Measurements from ENCODE around the gene RASA2. TPM values are rescaled to one million over a fixed set of nuclear protein-coding genes. Genes with fewer than 3 reads are reported as not detected.

Gene RASA2
- total RNA-seq, 1 experiment from 2014 or later: 14.5 TPM

GRCh38 chr3:141469720-141470119 lies 17.1 kb upstream of the RASA2 start:
- H3K27ac ChIP-seq (ENCODE audit: low read length): no peak overlapping the region
- in situ Hi-C loops (cut with HindIII; ENCODE audit: low pct_unique_long_range_greater_than_20kb, low sequenced_read_pairs) (no loop called here), intact Hi-C loops (cut with micrococcal nuclease; ENCODE audit: unreplicated experiment) (loop anchor here (10.0 kb wide), 1 partner anchor 405 kb away; the partner anchor contains the start of gene ATP1B3)
- no peak overlapping the region for H3K4me3 ChIP-seq (ENCODE audit: low read depth in 2 of 2, low read length in 2 of 2)
- no peaks in the 10 kb centered on the region for H3K9me3 ChIP-seq (ENCODE audit: control insufficient read depth, insufficient read depth, low read depth, low read length)
- DNase-seq (ENCODE audit: low read depth, low spot score): no peak
- H3K36me3 ChIP-seq (ENCODE audit: control insufficient read depth, insufficient read depth, low read length): no peaks in the 10 kb centered on the region
- no TSS peak for BruUV-seq (replicated peaks)
- no peak for ATAC-seq
- H3K4me1 ChIP-seq (ENCODE audit: control insufficient read depth, insufficient read depth, low read length): no peaks in the 10 kb centered on the region
- CTCF ChIA-PET: no interaction called here
- TF ChIP-seq REST (IDR thresholded peaks at IDR 0.05; ENCODE audit: insufficient read depth in 1 of 2, low read depth in 2 of 2, low read length in 1 of 2): no peak
- TF ChIP-seq POLR2AphosphoS5 (IDR thresholded peaks at IDR 0.05; ENCODE audit: low read depth, low read length): no peak
- no peak for TF ChIP-seq TCF7L2 (IDR thresholded peaks at IDR 0.05; ENCODE audit: low read depth, low read length)
- no peak for TF ChIP-seq SIN3A (IDR thresholded peaks at IDR 0.05; ENCODE audit: borderline replicate concordance, insufficient read depth, low read depth, low read length)
- no peak for TF ChIP-seq CTCF (IDR thresholded peaks at IDR 0.05)
- POLR2A ChIA-PET: no interaction called here
- no peaks in the 10 kb centered on the region for H3K27me3 ChIP-seq (ENCODE audit: control insufficient read depth, insufficient read depth, low read length)

- no peaks in the 10 kb centered on the region for H3K27me3 ChIP-seq (ENCODE audit: control insufficient read depth, insufficient read depth, low read length)
- ATAC-seq (no peak), DNase-seq (ENCODE audit: low read depth, low spot score) (no peak)
- BruUV-seq (replicated peaks): no TSS peak
- ChIA-PET CTCF (interaction anchor here (1.0 kb wide), 1 partner anchor 16 kb away, joined by 3 read pairs; no protein-coding TSS in a partner anchor), POLR2A (no interaction called here)
- no peak overlapping the region for H3K4me3 ChIP-seq (ENCODE audit: low read depth in 2 of 2, low read length in 2 of 2)
- intact Hi-C loops (cut with micrococcal nuclease; ENCODE audit: unreplicated experiment): no loop called here
- TF ChIP-seq REST (IDR thresholded peaks at IDR 0.05; ENCODE audit: insufficient read depth in 1 of 2, low read depth in 2 of 2, low read length in 1 of 2) (no peak), CTCF (IDR thresholded peaks at IDR 0.05) (no peak), TCF7L2 (IDR thresholded peaks at IDR 0.05; ENCODE audit: low read depth, low read length) (no peak), SIN3A (IDR thresholded peaks at IDR 0.05; ENCODE audit: borderline replicate concordance, insufficient read depth, low read depth, low read length) (no peak), POLR2AphosphoS5 (IDR thresholded peaks at IDR 0.05; ENCODE audit: low read depth, low read length) (no peak)
- H3K4me1 ChIP-seq (ENCODE audit: control insufficient read depth, insufficient read depth, low read length): no peaks in the 10 kb centered on the region
- in situ Hi-C loops (cut with HindIII; ENCODE audit: low pct_unique_long_range_greater_than_20kb, low sequenced_read_pairs): no loop called here
- no peak overlapping the region for H3K27ac ChIP-seq (ENCODE audit: low read length)
- H3K36me3 ChIP-seq (ENCODE audit: control insufficient read depth, insufficient read depth, low read length): no peaks in the 10 kb centered on the region
- no peaks in the 10 kb centered on the region for H3K9me3 ChIP-seq (ENCODE audit: control insufficient read depth, insufficient read depth, low read depth, low read length)
These were observed 15.7 kb upstream of the RASA2 start for GRCh38 chr3:141471160-141471559.
